Stomach (tissue), 9 donors: ENCODE results near the gene NCOA5. TPM values are rescaled to one million over a fixed set of nuclear protein-coding genes. Genes with fewer than 3 reads are reported as not detected.
A peak's percentile ranks its signal among the peaks of the same experiment; 100 is the strongest.
"Not testable (repeated sequence)": the region's sequence is repeated elsewhere in the genome, so short reads cannot be mapped to it uniquely, and the experiment has no call there.

ENCODE experiments used
- DNase-seq, 2 donors: peaks; one replicate each; pipeline versions ENCODE4 v3.0.0 to v3.0.0-alpha.2; 2013 to 2019
- H3K27ac ChIP-seq, 5 donors: fragments of 200-600 bp in 4 of 5; sonication (generic) in 4 of 5; one replicate each; pipeline ENCODE4 v1.5.1; 2013 to 2019; ENCODE audit warnings: mild to moderate bottlenecking in 1 of 5, moderate library complexity in 1 of 5
- H3K27me3 ChIP-seq, 3 donors: fragments of 200-600 bp; sonication (generic); one replicate each; pipeline ENCODE4 v1.5.1; 2017 to 2019; ENCODE audit warnings: mixed run types in 1 of 3
- H3K36me3 ChIP-seq, 4 donors: fragments of 200-600 bp; sonication (generic); 1 replicate in 3 of 4; 2 replicates in 1 of 4; pipeline ENCODE4 v1.5.1; 2016 to 2019
- H3K4me1 ChIP-seq, 4 donors: fragments of 200-600 bp; sonication (generic); one replicate each; pipeline ENCODE4 v1.5.1; 2016 to 2019
- H3K4me3 ChIP-seq, 4 donors: fragments of 200-600 bp; sonication (generic) in 3 of 4; one replicate each; pipeline ENCODE4 v1.5.1; 2016 to 2019; ENCODE audit warnings: mild to moderate bottlenecking in 1 of 4
- H3K9me3 ChIP-seq, 4 donors: fragments of 200-600 bp; sonication (generic); one replicate each; pipeline ENCODE4 v1.5.1; 2016 to 2019
- EP300 ChIP-seq: sonication (generic); formaldehyde crosslinking; IDR thresholded peaks from one replicate; pipeline ENCODE4 v1.6.1; 2017; ENCODE audit warnings: antibody characterized with exemption
- POLR2A ChIP-seq, 4 donors: fragments of 450-650 bp; IDR thresholded peaks; one replicate each; pipeline ENCODE4 v1.6.1; 2016; ENCODE audit warnings: antibody characterized with exemption in 4 of 4, control low read depth in 2 of 4, mild to moderate bottlenecking in 1 of 4, moderate library complexity in 1 of 4
- POLR2AphosphoS5 ChIP-seq, 3 donors: sonication (generic); formaldehyde crosslinking; IDR thresholded peaks; one replicate each; pipeline ENCODE4 v1.6.1; 2016; ENCODE audit warnings: antibody characterized with exemption in 3 of 3
- WGBS, 5 donors: extraction: QIAGEN DNeasy Blood & Tissue Kit in 3 of 5; methylation state at CpG; one replicate each; pipeline versions ENCODE4 v1.1.5 to v1.1.7; 2013 to 2018; 5-methylcytosine and 5-hydroxymethylcytosine counted together
- intact Hi-C: fragments of 100-400 bp; cut with DNase I; formaldehyde crosslinking; loops from one replicate; pipeline ENCODE4 v1.15.1; 2023; ENCODE audit warnings: low total_unique reads
- polyA plus RNA-seq, 3 donors: library from polyadenylated mRNA; stranded (reverse); fragments of 200-250 nt; gene quantifications; one replicate each; pipeline ENCODE4 v1.2.3, GENCODE V29; 2013
- total RNA-seq, 5 donors: library from RNA; depleted of rRNA; stranded (reverse); fragments of >200 nt; gene quantifications; one replicate each; pipeline versions ENCODE4 v1.1.0 to v1.2.3, GENCODE V29; 2014 to 2016
- TF ChIP-seq, protein P1 (sequence below), 7 experiments: fragments of 450-650 bp in 4 of 7; fragments of 200-600 bp in 3 of 7; sonication (generic) in 3 of 7; IDR thresholded peaks; one replicate each; pipeline ENCODE4 v1.5.1; 2016 to 2019; ENCODE audit warnings: antibody characterized with exemption in 7 of 7, control low read depth in 2 of 7, mild to moderate bottlenecking in 1 of 7
- donor health status: healthy with polysubstance abuse.
- donor health status: Bipolar disorder and iron deficiency.
- donor health status: healthy.

Gene NCOA5
- total and polyA plus RNA-seq, 8 donors = 4.3 to 58.9 (median 11.4) TPM

- H3K36me3 ChIP-seq = no peaks in the 10 kb centered on the region
- DNase-seq = peak in 1 of 2 donors; percentile 24
- H3K4me1 ChIP-seq = no peaks in the 10 kb centered on the region
- peaks cover 0 to 6% (median 0%) of the 10 kb centered on the region in 4 donors for H3K9me3 ChIP-seq
- peaks cover 0 to 77% (median 14%) of the 10 kb centered on the region in 3 donors for H3K27me3 ChIP-seq
- TF ChIP-seq EP300 (no peak), POLR2AphosphoS5 (IDR thresholded peaks at IDR 0.05) (no peak)
- intact Hi-C loops = loop anchor here (10.0 kb wide), 1 partner anchor 85 kb away; no protein-coding TSS in a partner anchor
- H3K27ac ChIP-seq = no peak overlapping the region
- H3K4me3 ChIP-seq = no peak overlapping the region
- 34 to 56% (median 37%) methylated on average over 26 to 48 of the region's 48 CpGs for WGBS, 5 donors
Observed at GRCh38 chr20:46099491-46100287, 9.9 kb upstream of the NCOA5 start.

- Histone ChIP-seq H3K4me3 (no peak overlapping the region), H3K27me3 (peaks cover 0 to 17% (median 0%) of the 10 kb centered on the region in 3 donors), H3K9me3 (no peaks in the 10 kb centered on the region), H3K4me1 (peaks cover 0 to 12% (median 9%) of the 10 kb centered on the region in 4 donors), H3K27ac (no peak overlapping the region), H3K36me3 (no peaks in the 10 kb centered on the region)
- DNase-seq = no peak
- 60 to 81% (median 70%) methylated on average over 2 of the region's 2 CpGs for WGBS, 5 donors
- TF ChIP-seq POLR2A (IDR thresholded peaks at IDR 0.05) (no peak), EP300 (no peak), POLR2AphosphoS5 (IDR thresholded peaks at IDR 0.05) (no peak)
- TF ChIP-seq, protein P1, sequence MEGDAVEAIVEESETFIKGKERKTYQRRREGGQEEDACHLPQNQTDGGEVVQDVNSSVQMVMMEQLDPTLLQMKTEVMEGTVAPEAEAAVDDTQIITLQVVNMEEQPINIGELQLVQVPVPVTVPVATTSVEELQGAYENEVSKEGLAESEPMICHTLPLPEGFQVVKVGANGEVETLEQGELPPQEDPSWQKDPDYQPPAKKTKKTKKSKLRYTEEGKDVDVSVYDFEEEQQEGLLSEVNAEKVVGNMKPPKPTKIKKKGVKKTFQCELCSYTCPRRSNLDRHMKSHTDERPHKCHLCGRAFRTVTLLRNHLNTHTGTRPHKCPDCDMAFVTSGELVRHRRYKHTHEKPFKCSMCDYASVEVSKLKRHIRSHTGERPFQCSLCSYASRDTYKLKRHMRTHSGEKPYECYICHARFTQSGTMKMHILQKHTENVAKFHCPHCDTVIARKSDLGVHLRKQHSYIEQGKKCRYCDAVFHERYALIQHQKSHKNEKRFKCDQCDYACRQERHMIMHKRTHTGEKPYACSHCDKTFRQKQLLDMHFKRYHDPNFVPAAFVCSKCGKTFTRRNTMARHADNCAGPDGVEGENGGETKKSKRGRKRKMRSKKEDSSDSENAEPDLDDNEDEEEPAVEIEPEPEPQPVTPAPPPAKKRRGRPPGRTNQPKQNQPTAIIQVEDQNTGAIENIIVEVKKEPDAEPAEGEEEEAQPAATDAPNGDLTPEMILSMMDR (IDR thresholded peaks at IDR 0.05) = no peak
- intact Hi-C loops = loop anchor here (10.0 kb wide), 1 partner anchor 79 kb away; no protein-coding TSS in a partner anchor
Observed at GRCh38 chr20:46093531-46093930, 3.8 kb upstream of the NCOA5 start.

DNA sequence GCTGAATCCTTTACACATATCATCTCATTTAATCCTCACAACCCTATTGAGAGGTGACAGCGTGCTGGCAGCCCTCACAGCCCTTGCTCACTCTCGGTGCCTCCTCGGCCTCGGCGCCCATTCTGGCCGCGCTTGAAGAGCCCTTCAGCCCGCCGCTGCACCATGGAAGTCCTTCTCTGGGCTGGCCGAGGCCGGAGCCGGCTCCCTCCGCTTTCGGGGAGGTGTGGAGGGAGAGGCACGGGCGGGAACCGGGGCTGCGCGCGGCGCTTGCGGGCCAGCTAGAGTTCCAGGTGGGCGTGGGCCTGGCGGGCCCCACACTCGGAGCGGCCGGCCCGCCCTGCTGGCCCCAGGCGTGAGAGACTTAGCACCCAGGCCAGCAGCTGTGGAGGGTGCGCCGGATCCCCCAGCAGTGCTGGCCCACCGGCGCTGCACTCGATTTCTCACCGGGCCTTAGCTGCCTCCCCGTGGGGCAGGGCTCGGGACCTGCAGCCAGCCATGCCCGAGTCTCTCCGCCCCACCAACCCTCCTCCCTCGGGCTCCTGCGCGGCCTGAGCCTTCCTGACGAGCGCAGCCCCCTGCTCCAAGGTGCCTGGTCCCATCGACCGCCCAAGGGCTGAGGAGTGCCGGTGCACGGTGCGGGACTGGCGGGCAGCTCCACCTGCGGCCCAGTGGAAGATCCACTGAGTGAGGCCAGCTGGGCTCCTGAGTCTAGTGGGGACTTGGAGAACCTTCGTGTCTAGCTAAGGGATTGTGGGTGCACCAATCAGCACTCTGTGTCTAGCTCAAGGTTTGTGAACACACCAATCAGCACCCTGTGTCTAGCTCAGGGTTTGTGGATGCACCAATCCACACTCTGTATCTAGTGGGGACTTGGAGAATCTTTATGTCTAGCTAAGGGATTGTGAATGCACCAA is 2.1 kb upstream of the NCOA5 start:
- H3K36me3 ChIP-seq, H3K27me3 ChIP-seq, H3K9me3 ChIP-seq, H3K27ac ChIP-seq, DNase-seq, H3K4me3 ChIP-seq: not testable (repeated sequence)
- peaks cover 15 to 29% (median 24%) of the 10 kb centered on the region in 4 donors for H3K4me1 ChIP-seq
- intact Hi-C loops = loop anchor here (10.0 kb wide), 1 partner anchor 77 kb away; no protein-coding TSS in a partner anchor
- WGBS, 5 donors = 94 to 96% (median 94%) methylated on average over 32 to 52 of the region's 52 CpGs

DNA sequence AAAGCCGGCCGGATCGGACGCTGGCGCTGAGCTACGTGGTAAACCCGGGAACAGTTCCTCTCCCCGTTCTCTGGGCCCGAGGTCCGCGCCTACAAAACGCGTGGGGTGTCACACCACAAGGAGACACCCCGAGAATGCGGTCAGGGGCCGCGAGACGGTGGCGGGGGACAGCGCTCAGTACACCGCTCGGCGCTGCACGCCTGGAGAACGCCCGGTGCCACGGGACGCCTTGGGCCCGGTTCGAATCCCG is 670 bp downstream of the NCOA5 start:
- no peaks in the 10 kb centered on the region for H3K9me3 ChIP-seq
- DNase-seq = no peak
- WGBS, 5 donors = 0 to 3% (median 1%) methylated on average over 7 to 31 of the region's 31 CpGs
- TF ChIP-seq EP300 = no peak
- no peak for TF ChIP-seq POLR2AphosphoS5 (IDR thresholded peaks at IDR 0.05)
- TF ChIP-seq, protein P1 (IDR thresholded peaks at IDR 0.05) = no peak
- TF ChIP-seq POLR2A (IDR thresholded peaks at IDR 0.05) = no peak
- H3K36me3 ChIP-seq = no peaks in the 10 kb centered on the region
- H3K27me3 ChIP-seq = no peaks in the 10 kb centered on the region
- H3K27ac ChIP-seq = peak overlapping the region; percentile 94 to 99 (median 99)
- peaks cover 43 to 57% (median 52%) of the 10 kb centered on the region in 4 donors for H3K4me1 ChIP-seq
- intact Hi-C loops = no loop called here
- H3K4me3 ChIP-seq = peak overlapping the region; percentile 66 to 85 (median 80)

GRCh38 chr20:46088409-46089166 is 1.2 kb downstream of the NCOA5 start:
- TF ChIP-seq EP300 (no peak), POLR2AphosphoS5 (IDR thresholded peaks at IDR 0.05) (no peak), POLR2A (IDR thresholded peaks at IDR 0.05) (no peak)
- TF ChIP-seq, protein P1 (IDR thresholded peaks at IDR 0.05) = no peak
- peak in 1 of 2 donors; percentile 22 for DNase-seq
- Histone ChIP-seq H3K4me1 (peaks cover 48 to 62% (median 57%) of the 10 kb centered on the region in 4 donors), H3K27ac (peak overlapping the region; percentile 94 to 99 (median 99)), H3K36me3 (no peaks in the 10 kb centered on the region), H3K27me3 (no peaks in the 10 kb centered on the region), H3K4me3 (peak overlapping the region; percentile 66 to 85 (median 80)), H3K9me3 (no peaks in the 10 kb centered on the region)
- 1 to 4% (median 4%) methylated on average over 22 of the region's 22 CpGs for WGBS, 5 donors
- intact Hi-C loops = no loop called here
